HG02610 (cell line): ENCODE results near the gene SPPL2C.

ENCODE experiments used
- ATAC-seq: cut with Tn5 transposase; IDR thresholded peaks from one replicate; pipeline ENCODE4 v1.9.1; 2021; ENCODE audit warnings: mild to moderate bottlenecking, moderate library complexity; ENCODE audit not compliant: unreplicated experiment

SPPL2C gene

DNA sequence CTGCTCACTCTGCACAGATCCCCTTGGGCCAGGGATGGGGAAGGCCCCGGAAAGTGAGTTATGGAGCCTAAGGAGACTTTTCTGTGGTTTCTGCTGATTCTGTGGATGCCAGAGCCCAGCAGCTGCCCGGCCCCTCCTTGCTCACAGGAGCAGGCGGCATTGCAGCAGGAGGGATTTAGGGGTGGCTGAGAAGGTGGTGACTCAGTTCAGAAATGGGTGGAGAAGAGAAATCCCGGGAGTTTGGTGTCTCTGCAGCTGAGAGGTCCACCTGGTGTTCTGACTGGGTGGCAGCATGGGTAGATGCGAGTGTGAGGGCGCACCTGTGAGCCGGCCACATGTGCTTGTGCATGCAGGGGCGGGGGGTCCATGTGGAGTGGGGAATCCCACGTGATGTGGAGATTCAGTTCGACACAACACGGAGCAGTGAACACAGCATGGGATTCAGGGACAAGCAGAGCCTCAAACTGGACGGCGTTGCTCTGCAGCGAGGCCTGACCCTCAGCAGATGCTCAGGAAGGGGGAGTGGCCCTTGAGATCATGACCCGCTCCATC, 16.0 kb upstream of the SPPL2C start:
- ATAC-seq = no peak

DNA sequence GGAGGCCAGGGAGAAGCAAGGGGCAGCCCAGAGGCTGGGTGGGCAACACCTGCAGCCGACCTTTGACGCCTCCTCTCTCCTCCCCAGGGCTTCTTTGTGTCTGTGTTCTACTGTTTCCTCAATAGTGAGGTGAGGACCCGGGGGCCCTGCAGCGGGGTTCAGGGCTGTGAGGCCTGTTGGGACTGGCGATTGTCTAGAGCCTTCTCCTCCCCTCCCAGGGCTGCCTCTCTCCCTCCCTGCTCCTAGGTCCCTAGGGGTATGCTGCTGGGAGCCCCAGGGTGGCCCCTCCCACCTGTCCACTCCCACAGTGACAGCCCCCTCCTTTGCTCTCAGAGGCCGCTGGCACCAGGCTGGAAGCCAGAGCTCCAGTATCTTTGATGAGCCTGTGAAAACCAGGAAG, 10.8 kb upstream of the SPPL2C start:
- ATAC-seq = no peak

DNA sequence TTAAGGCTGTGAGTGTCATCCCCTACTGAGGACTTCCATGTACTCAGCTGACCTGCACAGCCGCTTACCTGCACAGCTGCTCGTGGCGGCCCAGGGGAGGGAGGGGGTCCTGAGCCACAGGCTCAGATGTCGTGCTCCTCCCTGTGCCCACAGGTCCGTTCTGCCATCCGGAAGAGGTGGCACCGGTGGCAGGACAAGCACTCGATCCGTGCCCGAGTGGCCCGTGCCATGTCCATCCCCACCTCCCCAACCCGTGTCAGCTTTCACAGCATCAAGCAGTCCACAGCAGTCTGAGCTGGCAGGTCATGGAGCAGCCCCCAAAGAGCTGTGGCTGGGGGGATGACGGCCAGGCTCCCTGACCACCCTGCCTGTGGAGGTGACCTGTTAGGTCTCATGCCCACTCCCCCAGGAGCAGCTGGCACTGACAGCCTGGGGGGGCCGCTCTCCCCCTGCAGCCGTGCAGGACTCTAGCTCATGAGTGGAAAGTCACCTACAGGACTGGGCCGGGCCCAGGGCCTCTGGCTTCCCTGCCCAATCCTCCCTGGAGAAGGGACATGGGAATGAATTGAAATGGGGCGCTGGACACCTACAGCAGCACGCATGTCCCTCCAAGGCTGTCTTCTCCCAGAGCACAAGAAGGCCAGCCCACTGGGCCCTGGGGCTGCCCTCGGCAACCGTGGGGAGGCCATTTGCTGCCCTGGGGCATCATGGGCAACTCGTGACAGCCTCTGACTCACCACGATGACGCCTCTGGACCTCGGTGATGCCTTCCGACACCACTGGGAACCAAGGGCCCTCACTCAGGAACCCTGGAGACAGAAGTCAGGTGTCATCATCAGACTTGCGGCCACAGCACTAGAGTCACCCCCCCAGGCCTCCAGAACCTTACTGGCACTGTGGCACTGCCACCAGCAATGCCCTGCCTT, 9.9 kb upstream of the SPPL2C start:
- ATAC-seq = no peak

DNA sequence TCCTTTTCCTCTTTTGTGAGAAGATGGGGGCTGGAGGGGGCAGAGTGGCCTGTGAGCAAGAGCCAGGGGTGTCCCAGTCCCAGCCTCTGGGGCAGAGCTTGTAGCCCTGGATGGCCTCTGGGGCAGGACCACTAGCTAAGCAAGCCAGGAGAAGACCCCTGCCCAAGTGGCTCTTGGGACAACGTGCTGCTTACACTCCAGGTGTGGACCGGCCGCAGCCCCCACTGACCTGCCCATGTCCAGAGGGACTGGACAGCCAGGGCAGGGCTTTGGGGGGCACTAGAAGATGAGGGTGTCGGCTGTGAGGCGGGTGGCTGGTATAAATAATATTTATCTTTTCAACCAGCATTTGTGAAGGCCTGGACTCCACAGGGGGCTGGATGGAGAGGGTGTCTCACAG, 9.2 kb upstream of the SPPL2C start:
- no peak for ATAC-seq

DNA sequence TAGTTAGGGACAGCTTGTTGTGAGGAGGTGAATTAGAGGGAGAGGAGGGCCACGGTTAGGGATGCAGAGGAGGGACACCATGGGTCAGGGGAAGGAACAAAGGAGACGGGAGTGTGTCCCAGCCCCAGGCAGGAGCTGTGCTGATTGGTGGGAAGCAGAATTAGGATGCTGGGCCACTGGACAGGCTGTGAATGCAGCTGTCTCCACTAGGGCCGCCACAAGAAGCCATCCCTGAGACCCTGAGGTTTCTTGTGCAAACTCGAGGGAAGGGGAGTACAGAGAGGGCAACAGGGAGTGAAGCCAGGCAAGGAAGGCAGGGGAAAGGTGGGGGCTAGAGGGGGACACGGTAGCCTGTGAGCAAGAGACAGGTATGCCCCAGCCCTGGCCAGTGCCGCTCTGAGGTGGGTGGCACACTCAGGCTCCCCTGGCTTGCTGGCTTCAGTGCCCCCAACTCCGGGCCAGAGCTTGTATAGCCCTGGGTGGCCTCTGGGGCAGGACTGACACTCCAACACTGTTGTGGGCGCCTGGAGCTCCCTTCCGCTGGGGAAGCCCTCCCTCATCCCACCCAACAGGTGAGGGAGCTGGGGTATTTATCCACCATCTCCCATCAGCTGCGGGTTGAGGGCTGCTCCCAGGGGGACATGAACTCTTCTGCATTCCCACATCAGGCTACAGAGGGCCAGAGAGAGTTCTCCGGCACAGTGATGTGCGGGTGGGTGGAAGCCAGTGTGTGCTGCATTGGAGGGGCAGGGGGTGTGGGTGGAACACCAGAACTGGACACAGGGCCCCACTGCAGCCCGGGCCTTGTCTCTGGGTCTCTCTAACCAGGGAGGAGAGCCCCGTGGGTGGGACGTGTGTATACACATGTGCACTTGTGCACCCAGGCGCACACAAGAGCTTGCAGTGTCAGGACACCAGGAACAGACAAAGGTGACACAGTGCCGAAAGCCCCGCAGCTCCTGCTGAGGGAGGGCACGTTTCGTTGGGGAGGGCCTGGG, 8.3 kb upstream of the SPPL2C start:
- no peak for ATAC-seq

DNA sequence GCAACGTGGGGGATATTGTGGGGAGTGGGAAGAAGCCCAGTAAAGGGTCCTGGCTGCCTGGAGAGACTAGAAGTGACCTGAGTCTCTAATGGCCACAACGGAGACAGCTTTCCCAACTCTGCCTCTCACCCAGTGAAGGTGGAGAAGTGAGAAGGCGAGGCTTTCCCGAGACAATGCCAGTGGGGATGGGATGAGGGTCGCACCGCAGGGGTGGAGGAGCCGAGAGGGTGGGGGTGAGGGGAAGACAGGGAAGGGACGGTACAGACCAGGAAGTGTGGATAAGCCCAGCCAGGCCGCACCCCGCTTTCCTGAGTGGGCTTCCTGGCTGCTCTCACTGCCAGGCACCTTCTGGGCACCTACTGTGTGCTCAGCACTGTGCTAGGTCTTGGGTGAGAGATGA, 7.5 kb upstream of the SPPL2C start:
- no peak for ATAC-seq

DNA sequence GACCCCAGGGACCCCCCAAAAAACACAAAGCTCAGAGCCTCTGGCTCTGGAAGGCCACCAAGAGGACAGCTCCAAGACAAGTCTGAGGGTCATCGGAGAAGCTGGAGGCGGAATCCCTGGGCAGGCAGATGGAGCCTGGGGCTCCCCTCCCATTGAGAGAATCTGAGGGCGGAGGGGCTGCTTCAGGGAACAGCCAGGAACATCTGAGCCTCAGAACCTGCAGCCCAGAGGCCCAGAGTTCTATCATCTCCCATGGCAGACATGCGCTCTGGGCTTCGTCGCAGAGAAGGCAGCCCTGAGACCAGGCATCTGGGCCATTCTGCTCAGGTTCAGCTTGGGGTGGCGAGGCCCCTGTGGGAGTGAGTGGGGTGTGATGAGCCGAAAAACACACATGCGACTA, 7.1 kb upstream of the SPPL2C start:
- ATAC-seq = no peak

DNA sequence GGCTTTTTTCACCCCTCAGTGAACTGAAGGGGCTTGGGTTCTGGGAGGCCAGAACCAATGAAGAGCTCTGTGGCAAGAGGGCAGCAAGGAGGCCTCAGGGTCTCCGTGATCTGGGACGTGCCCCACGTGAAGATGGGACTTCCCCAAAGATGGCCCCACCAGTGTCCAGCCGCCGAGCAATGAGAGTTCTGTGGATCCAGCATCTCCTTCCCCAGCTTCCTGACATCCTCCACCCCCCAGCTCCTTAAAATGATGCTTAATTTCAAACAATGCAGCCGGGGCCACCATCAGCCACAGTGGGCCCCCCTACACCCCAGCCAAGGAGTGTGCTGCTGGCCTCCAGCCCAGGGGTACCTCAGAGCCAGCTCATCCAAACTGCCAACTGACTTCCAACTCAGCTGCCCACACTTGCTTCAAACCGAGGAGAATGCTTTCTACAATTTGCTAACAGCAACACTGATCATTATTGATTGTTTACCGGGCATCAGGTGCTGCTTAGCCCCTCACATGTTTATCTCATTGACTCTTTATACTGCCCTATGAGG, 5.9 kb upstream of the SPPL2C start:
- ATAC-seq = no peak

DNA sequence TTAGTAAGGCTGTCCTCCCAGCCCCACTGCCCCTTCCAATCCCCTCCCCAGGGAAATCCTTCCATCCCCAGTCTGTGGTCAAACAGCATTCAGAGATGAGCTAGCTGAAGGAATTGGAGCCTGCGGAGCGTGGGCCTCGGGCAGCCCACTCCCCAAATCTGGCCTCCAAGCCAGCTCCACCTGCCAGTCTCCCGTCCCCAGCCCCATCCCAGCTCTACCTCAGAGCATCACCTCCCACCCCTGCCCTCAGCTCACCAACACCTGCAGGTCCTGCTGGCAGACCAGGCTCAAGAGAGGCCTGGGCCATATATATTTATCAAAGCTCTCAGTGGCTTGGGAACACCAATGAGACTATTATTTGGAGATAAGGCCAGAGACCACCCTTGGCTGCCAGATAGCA, 5.2 kb upstream of the SPPL2C start:
- ATAC-seq = no peak

DNA sequence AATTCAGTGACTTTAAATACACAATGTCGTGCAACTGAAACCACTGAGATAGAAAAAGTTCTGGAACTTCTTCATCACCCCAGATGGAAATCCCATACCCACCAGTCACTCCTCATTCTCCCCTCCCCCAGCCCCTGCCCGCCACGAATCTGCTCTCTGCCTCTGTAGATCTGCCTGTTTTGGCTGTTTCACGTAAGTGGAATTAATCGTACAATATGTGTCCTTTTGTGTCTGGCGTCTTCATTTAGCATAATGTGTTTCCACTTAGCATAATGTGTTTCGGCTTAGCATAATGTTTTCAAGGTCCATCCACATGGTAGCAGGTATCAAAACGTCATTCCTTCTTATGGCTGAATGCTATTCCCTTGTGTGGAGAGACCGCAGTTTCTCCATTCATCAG, 3.5 kb upstream of the SPPL2C start:
- no peak for ATAC-seq

DNA sequence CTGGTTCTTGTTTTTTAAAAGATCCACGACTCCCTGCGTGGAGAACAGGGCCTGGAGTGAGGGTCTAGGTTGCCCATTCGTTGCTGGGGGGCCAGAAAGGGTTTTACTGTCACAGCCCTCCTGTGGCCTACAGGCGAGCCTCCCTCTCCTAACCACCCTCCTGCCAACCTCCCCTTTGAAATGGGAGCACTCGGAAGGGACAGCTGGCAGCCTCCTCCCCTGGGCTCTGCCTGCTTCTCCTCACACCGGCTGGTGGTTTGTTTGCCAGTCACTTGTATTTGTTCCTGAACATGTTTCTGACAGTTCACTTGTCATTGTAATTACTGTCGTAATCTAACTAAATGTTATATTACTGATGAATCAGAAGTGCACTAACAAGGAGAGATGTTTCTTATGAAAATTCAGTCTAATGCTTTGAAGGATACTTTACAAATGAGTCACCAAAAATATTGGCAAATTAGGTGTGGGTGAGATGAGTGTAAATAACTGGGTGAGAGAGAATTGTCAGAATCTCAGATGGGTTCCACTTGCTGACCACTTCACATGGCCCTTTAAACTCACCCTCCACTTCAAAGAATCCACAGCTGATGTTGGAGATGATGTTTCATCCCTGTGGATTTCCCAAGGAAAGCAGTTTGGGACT, 2.7 kb upstream of the SPPL2C start:
- no peak for ATAC-seq

DNA sequence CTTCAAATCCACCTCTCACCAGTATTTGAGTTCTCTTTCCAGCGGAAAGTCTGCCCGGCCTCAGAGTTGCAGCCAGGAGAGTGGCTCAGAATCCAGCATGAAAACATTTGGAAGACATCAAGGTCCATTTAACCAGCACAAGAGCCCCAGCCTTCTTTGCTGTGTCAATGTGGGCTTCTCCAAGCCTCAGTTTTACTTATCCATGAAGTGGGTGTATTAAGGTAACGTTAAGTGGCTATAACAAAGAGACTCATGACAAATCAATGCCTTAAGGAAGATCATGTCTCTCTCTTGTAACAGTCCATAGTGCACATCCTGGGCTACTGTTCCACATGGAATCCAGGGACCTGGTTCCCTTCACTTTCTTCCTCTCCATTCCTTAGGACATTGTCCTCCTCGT, 959 bp upstream of the SPPL2C start:
- ATAC-seq = no peak

DNA sequence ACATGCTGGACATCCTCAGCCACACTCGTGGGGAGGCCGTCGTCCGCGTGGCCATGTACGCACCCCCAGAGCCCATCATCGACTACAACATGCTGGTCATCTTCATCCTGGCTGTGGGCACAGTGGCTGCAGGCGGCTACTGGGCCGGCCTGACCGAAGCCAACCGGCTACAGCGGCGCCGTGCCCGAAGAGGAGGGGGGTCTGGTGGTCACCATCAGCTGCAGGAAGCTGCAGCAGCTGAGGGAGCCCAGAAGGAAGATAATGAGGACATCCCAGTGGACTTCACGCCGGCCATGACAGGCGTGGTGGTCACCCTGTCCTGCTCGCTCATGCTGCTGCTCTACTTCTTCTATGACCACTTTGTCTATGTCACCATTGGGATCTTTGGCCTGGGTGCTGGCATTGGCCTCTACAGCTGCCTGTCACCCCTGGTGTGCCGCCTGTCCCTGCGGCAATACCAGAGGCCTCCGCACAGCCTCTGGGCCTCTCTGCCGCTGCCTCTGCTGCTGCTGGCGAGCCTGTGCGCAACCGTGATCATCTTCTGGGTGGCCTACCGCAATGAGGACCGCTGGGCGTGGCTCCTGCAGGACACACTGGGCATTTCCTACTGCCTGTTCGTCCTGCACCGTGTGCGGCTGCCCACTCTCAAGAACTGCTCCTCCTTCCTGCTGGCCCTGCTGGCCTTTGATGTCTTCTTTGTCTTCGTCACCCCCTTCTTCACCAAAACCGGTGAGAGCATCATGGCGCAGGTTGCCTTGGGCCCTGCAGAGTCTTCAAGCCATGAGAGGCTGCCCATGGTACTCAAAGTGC, 900 bp downstream of the SPPL2C start:
- no peak for ATAC-seq

DNA sequence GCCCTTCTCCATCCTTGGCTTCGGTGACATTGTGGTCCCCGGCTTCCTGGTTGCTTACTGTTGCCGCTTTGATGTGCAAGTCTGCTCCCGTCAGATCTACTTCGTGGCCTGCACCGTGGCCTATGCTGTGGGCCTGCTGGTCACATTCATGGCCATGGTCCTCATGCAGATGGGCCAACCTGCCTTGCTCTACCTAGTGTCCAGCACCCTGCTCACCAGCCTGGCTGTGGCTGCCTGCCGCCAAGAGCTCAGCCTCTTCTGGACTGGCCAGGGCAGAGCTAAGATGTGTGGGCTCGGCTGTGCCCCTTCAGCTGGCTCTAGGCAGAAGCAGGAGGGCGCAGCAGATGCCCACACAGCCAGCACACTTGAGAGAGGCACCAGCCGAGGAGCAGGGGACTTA, 1.5 kb downstream of the SPPL2C start:
- ATAC-seq = no peak

DNA sequence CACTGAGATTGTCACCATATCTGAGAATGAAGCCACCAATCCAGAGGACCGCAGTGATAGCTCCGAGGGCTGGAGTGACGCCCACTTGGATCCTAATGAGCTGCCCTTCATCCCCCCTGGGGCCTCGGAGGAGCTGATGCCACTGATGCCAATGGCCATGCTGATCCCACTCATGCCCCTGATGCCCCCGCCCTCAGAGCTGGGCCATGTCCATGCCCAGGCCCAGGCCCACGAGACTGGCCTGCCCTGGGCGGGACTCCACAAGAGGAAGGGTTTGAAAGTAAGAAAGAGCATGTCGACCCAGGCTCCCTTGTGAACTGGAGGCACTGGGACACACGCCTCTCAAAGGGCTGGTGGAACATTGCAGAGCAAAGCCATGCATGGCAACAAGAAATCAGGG, 2.0 kb downstream of the SPPL2C start:
- no peak for ATAC-seq

DNA sequence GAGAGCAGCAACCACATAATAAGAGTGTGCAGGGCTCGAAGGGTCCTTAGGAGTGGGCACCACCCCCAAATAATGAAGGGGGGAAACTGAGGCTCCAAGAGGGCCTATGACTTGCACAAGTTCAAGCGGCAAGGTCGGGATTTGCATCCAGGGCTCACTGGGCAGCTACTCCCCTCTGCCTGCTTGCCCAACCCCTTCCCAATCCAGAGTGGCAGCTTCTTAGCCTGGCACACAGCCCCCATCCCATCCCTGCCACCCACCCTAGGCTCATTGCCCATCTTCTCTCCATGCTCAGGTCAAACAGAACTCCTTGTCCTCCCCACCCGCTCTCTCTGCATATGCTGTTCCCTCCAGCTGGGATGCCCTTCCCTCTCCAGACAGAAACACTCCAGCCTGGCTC, 2.4 kb downstream of the SPPL2C start:
- no peak for ATAC-seq

DNA sequence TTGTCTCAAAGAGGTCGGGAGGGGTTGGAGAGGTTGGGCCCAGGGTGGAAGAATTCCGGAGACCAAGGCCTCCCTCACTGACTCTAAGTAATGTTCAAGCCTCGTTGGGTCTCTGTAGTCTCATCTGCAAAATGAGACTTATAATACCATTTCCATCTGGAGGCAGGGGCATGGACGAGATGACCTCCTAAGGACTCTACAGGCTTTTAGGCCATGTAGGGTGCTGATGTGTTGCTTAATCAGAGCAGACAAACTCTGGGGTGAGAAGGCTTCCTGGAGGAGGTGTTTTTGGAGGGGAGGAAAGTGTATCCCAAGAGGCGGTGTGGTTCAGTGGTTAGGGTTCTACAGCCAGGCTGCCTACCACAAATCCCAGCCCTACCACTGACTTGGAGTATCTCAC, 3.1 kb downstream of the SPPL2C start:
- ATAC-seq = no peak

DNA sequence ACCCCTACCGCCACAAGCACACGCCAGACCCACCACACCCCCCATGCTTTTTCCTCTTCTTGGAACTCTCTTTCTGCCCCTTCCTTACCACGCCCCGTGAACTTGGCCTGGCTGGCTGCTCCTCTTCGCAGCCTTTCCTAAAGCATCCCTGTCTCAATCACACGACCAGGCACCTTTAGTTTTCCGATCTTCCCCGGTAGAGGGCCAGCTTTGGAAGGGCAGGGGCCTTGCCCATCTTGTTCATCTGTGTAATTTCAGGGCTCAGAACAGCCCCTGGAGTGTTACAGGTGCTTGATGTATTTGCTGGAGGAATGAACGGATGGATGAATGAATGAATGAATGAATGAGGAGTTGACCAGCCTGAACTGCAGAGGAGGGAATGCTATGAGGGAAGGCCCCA, 3.7 kb downstream of the SPPL2C start:
- no peak for ATAC-seq

DNA sequence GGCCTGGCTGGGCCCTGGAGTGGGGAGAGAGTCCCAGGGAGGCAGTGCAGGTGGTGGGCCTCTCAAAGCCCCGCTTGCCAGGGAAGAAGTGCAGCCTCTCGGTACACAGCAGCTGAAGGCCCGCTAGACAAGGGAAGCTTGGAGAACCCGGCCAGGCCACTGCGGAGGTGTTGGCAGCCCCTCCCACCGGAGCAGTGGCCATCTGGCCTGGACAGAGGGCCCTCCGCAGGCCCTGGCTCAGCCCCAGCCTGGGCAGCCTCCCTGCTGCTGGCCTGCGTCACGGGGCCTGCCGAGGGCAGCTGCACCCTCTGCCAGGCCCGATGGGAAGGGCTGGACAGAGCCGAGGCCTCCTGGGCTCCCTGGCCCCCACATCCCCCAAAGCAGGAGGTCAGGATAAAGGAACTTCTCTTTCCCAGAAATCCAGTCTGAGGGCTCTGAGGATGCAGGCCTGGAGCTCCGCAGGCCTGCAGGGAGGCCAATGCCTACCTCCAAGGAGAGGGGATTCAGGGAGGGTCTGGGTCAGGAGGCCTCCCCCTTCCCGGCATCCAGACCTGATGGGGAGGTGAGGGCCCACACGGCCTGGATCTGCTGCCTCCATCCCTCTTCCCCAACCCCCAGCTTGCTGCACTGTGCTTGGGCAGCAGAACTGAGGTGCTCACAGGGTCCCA, 4.3 kb downstream of the SPPL2C start:
- ATAC-seq = no peak
